Measurements from ENCODE around the gene ANKRD62.

DNA sequence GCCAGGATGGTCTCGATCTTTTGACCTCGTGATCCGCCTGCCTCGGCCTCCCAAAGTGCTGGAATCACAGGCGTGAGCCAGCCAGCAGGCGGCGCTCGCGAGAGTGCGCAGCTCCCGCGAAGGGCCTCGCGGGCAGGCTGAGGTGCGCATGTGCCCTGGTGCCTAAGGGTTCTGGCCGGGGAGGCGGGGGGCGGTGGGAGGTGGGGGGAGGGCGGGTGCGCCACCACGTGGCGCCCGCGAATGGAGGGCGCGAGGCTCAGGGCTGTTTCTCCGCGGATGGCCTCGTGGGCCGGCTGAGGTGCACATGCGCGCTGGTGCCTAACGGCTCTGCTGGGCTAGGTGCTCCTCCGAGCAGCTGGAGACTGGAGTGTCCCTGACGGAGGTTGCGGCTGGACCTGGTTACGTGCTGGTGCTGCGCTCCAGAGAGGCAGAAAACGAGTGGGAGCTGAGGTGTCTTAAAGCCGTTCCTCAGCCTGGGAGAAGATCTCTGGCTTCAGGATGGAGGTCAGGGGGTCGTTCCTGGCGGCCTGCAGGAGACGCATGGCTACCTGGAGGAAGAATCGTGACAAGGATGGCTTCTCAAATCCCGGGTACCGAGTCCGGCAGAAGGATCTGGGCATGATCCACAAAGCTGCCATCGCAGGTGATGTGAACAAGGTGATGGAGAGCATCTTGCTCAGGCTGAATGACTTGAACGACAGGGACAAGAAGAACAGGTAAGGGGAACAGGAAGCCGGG is at the start of gene ANKRD62:
- TF ChIP-seq, protein P1, sequence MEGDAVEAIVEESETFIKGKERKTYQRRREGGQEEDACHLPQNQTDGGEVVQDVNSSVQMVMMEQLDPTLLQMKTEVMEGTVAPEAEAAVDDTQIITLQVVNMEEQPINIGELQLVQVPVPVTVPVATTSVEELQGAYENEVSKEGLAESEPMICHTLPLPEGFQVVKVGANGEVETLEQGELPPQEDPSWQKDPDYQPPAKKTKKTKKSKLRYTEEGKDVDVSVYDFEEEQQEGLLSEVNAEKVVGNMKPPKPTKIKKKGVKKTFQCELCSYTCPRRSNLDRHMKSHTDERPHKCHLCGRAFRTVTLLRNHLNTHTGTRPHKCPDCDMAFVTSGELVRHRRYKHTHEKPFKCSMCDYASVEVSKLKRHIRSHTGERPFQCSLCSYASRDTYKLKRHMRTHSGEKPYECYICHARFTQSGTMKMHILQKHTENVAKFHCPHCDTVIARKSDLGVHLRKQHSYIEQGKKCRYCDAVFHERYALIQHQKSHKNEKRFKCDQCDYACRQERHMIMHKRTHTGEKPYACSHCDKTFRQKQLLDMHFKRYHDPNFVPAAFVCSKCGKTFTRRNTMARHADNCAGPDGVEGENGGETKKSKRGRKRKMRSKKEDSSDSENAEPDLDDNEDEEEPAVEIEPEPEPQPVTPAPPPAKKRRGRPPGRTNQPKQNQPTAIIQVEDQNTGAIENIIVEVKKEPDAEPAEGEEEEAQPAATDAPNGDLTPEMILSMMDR (IDR thresholded peaks at IDR 0.05; ENCODE audit: low read length), result no peak
- TF ChIP-seq EZH2 (IDR thresholded peaks at IDR 0.05; ENCODE audit: borderline replicate concordance, low read length), result no peak
